ENCODE data around the gene LARGE1.

LARGE1 gene

GRCh38 chr22:33770723-33771122 lies 149.6 kb downstream of the LARGE1 start:
- no peaks in the 10 kb centered on the region for H3K9me3 ChIP-seq (ENCODE audit: insufficient read depth, low read length, severe bottlenecking)
- H3K4me3 ChIP-seq (ENCODE audit: low read depth in 1 of 2, low read length in 2 of 2), result no peak overlapping the region
- H3K27me3 ChIP-seq (ENCODE audit: insufficient read depth, low read length, poor library complexity), result no peaks in the 10 kb centered on the region
- TF ChIP-seq CTCF (IDR thresholded peaks at IDR 0.05; ENCODE audit: borderline replicate concordance, extremely low read depth, low read length, poor library complexity, severe bottlenecking) (no peak), EZH2 (IDR thresholded peaks at IDR 0.05; ENCODE audit: borderline replicate concordance, low read depth, low read length, severe bottlenecking) (no peak)
- H3K79me2 ChIP-seq (ENCODE audit: insufficient read depth, low read length), result no peaks in the 10 kb centered on the region
- no peak overlapping the region for H3K9ac ChIP-seq (ENCODE audit: low read depth, low read length)
- H4K20me1 ChIP-seq (ENCODE audit: insufficient read depth, low read length), result no peaks in the 10 kb centered on the region
- H3K27ac ChIP-seq (ENCODE audit: low read length), result no peak overlapping the region
- DNase-seq (no peak), ATAC-seq (ENCODE audit: insufficient read depth, low read depth) (no peak)
- H3K4me1 ChIP-seq (ENCODE audit: insufficient read depth, low read length), result no peaks in the 10 kb centered on the region
- H2AFZ ChIP-seq (ENCODE audit: low read depth, low read length), result no peak overlapping the region
- H3K36me3 ChIP-seq (ENCODE audit: insufficient read depth, low read length), result no peaks in the 10 kb centered on the region
- H3K4me2 ChIP-seq (ENCODE audit: insufficient read depth, low read length), result no peak overlapping the region

- Histone ChIP-seq H4K20me1 (ENCODE audit: insufficient read depth, low read length) (no peaks in the 10 kb centered on the region), H2AFZ (ENCODE audit: low read depth, low read length) (no peak overlapping the region), H3K4me3 (ENCODE audit: low read depth in 1 of 2, low read length in 2 of 2) (no peak overlapping the region), H3K4me1 (ENCODE audit: insufficient read depth, low read length) (no peaks in the 10 kb centered on the region), H3K9me3 (ENCODE audit: insufficient read depth, low read length, severe bottlenecking) (no peaks in the 10 kb centered on the region), H3K79me2 (ENCODE audit: insufficient read depth, low read length) (no peaks in the 10 kb centered on the region), H3K27ac (ENCODE audit: low read length) (no peak overlapping the region), H3K4me2 (ENCODE audit: insufficient read depth, low read length) (no peak overlapping the region), H3K36me3 (ENCODE audit: insufficient read depth, low read length) (no peaks in the 10 kb centered on the region), H3K27me3 (ENCODE audit: insufficient read depth, low read length, poor library complexity) (no peaks in the 10 kb centered on the region), H3K9ac (ENCODE audit: low read depth, low read length) (no peak overlapping the region)
- ATAC-seq (ENCODE audit: insufficient read depth, low read depth) (no peak), DNase-seq (no peak)
- TF ChIP-seq CTCF (IDR thresholded peaks at IDR 0.05; ENCODE audit: borderline replicate concordance, extremely low read depth, low read length, poor library complexity, severe bottlenecking), result no peak
These were observed 154.2 kb downstream of the LARGE1 start for GRCh38 chr22:33766091-33766490.

GRCh38 chr22:33758961-33759360 lies 161.3 kb downstream of the LARGE1 start:
- no peak for ATAC-seq (ENCODE audit: insufficient read depth, low read depth)
- Histone ChIP-seq H3K4me3 (ENCODE audit: low read depth in 1 of 2, low read length in 2 of 2) (no peak overlapping the region), H3K4me1 (ENCODE audit: insufficient read depth, low read length) (no peaks in the 10 kb centered on the region), H3K79me2 (ENCODE audit: insufficient read depth, low read length) (no peaks in the 10 kb centered on the region), H2AFZ (ENCODE audit: low read depth, low read length) (no peak overlapping the region), H3K4me2 (ENCODE audit: insufficient read depth, low read length) (no peak overlapping the region), H4K20me1 (ENCODE audit: insufficient read depth, low read length) (no peaks in the 10 kb centered on the region), H3K27ac (ENCODE audit: low read length) (no peak overlapping the region), H3K27me3 (ENCODE audit: insufficient read depth, low read length, poor library complexity) (no peaks in the 10 kb centered on the region), H3K9me3 (ENCODE audit: insufficient read depth, low read length, severe bottlenecking) (no peaks in the 10 kb centered on the region), H3K36me3 (ENCODE audit: insufficient read depth, low read length) (no peaks in the 10 kb centered on the region), H3K9ac (ENCODE audit: low read depth, low read length) (no peak overlapping the region)
- no peak for TF ChIP-seq CTCF (IDR thresholded peaks at IDR 0.05; ENCODE audit: borderline replicate concordance, extremely low read depth, low read length, poor library complexity, severe bottlenecking)
- no peak for TF ChIP-seq EZH2 (IDR thresholded peaks at IDR 0.05; ENCODE audit: borderline replicate concordance, low read depth, low read length, severe bottlenecking)
- no peak for DNase-seq

All from DND-41 (cell line).